ENCODE measurements around the gene MIEF1. TPM values are rescaled to one million over a fixed set of nuclear protein-coding genes. Genes with fewer than 3 reads are reported as not detected.

Gene MIEF1
- total RNA-seq, 1 experiment from 2014 or later, result 29.9 TPM

- H3K4me1 ChIP-seq (ENCODE audit: control insufficient read depth, insufficient read depth, low read length), result peaks cover 49% of the 10 kb centered on the region
- no TSS peak for BruUV-seq (replicated peaks)
Observed at GRCh38 chr22:39530116-39530515, 28.0 kb downstream of the MIEF1 start.

GRCh38 chr22:39530692-39531331 lies 28.7 kb downstream of the MIEF1 start:
- Histone ChIP-seq H3K4me3 (ENCODE audit: low read depth in 2 of 2, low read length in 2 of 2) (peak overlapping the region in 1 of 2 experiments; percentile 93; a peak in 2 of 4 replicates), H3K27me3 (ENCODE audit: control insufficient read depth, insufficient read depth, low read length) (no peaks in the 10 kb centered on the region), H3K4me1 (ENCODE audit: control insufficient read depth, insufficient read depth, low read length) (peaks cover 49% of the 10 kb centered on the region), H3K27ac (ENCODE audit: low read length) (peak overlapping the region; percentile 93), H3K36me3 (ENCODE audit: control insufficient read depth, insufficient read depth, low read length) (peaks cover 4% of the 10 kb centered on the region; the same call in 1 of the 2 replicates), H3K9me3 (ENCODE audit: control insufficient read depth, insufficient read depth, low read depth, low read length) (no peaks in the 10 kb centered on the region)
- CTCF ChIA-PET, result interaction anchor here (0.6 kb wide), 2 partner anchors 225 to 233 kb away, joined by 3 read pairs; no protein-coding TSS in a partner anchor
- in situ Hi-C loops (cut with HindIII; ENCODE audit: low pct_unique_long_range_greater_than_20kb, low sequenced_read_pairs), result no loop called here
- POLR2A ChIA-PET, result interaction anchor here (0.7 kb wide), 1 partner anchor 10 kb away, joined by 4 read pairs; the partner anchor contains the start of gene ATF4
- no peak for DNase-seq (ENCODE audit: low read depth, low spot score)
- ATAC-seq, result no peak
- no TSS peak for BruUV-seq (replicated peaks)
- TF ChIP-seq, protein P1, sequence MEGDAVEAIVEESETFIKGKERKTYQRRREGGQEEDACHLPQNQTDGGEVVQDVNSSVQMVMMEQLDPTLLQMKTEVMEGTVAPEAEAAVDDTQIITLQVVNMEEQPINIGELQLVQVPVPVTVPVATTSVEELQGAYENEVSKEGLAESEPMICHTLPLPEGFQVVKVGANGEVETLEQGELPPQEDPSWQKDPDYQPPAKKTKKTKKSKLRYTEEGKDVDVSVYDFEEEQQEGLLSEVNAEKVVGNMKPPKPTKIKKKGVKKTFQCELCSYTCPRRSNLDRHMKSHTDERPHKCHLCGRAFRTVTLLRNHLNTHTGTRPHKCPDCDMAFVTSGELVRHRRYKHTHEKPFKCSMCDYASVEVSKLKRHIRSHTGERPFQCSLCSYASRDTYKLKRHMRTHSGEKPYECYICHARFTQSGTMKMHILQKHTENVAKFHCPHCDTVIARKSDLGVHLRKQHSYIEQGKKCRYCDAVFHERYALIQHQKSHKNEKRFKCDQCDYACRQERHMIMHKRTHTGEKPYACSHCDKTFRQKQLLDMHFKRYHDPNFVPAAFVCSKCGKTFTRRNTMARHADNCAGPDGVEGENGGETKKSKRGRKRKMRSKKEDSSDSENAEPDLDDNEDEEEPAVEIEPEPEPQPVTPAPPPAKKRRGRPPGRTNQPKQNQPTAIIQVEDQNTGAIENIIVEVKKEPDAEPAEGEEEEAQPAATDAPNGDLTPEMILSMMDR (IDR thresholded peaks at IDR 0.05), result peak; percentile 59
- TF ChIP-seq, protein P2, sequence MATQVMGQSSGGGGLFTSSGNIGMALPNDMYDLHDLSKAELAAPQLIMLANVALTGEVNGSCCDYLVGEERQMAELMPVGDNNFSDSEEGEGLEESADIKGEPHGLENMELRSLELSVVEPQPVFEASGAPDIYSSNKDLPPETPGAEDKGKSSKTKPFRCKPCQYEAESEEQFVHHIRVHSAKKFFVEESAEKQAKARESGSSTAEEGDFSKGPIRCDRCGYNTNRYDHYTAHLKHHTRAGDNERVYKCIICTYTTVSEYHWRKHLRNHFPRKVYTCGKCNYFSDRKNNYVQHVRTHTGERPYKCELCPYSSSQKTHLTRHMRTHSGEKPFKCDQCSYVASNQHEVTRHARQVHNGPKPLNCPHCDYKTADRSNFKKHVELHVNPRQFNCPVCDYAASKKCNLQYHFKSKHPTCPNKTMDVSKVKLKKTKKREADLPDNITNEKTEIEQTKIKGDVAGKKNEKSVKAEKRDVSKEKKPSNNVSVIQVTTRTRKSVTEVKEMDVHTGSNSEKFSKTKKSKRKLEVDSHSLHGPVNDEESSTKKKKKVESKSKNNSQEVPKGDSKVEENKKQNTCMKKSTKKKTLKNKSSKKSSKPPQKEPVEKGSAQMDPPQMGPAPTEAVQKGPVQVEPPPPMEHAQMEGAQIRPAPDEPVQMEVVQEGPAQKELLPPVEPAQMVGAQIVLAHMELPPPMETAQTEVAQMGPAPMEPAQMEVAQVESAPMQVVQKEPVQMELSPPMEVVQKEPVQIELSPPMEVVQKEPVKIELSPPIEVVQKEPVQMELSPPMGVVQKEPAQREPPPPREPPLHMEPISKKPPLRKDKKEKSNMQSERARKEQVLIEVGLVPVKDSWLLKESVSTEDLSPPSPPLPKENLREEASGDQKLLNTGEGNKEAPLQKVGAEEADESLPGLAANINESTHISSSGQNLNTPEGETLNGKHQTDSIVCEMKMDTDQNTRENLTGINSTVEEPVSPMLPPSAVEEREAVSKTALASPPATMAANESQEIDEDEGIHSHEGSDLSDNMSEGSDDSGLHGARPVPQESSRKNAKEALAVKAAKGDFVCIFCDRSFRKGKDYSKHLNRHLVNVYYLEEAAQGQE (IDR thresholded peaks at IDR 0.05; ENCODE audit: insufficient read depth in 1 of 2, low read depth in 2 of 2, low read length in 1 of 2), result no peak
- intact Hi-C loops (cut with micrococcal nuclease; ENCODE audit: unreplicated experiment), result loop anchor here (5.0 kb wide), 1 partner anchor 34 kb away; no protein-coding TSS in a partner anchor

More at GRCh38 chr22:39530116-39530515, 28.0 kb downstream of the MIEF1 start:
- intact Hi-C loops (cut with micrococcal nuclease; ENCODE audit: unreplicated experiment), result loop anchor here (5.0 kb wide), 1 partner anchor 33 kb away; no protein-coding TSS in a partner anchor
- in situ Hi-C loops (cut with HindIII; ENCODE audit: low pct_unique_long_range_greater_than_20kb, low sequenced_read_pairs), result no loop called here
- H3K27ac ChIP-seq (ENCODE audit: low read length), result no peak overlapping the region
- ChIA-PET CTCF (interaction anchor here (0.6 to 1.5 kb wide), 2 partner anchors 36 to 233 kb away, joined by 3 to 8 read pairs; no protein-coding TSS in a partner anchor), POLR2A (no interaction called here)
- no peaks in the 10 kb centered on the region for H3K9me3 ChIP-seq (ENCODE audit: control insufficient read depth, insufficient read depth, low read depth, low read length)
- no peak for TF ChIP-seq SIN3A (IDR thresholded peaks at IDR 0.05; ENCODE audit: borderline replicate concordance, insufficient read depth, low read depth, low read length)
- TF ChIP-seq, protein P2 (IDR thresholded peaks at IDR 0.05; ENCODE audit: insufficient read depth in 1 of 2, low read depth in 2 of 2, low read length in 1 of 2), result no peak
- H3K27me3 ChIP-seq (ENCODE audit: control insufficient read depth, insufficient read depth, low read length), result no peaks in the 10 kb centered on the region
- DNase-seq (ENCODE audit: low read depth, low spot score) (no peak), ATAC-seq (no peak)
- H3K4me3 ChIP-seq (ENCODE audit: low read depth in 2 of 2, low read length in 2 of 2), result no peak overlapping the region
- H3K36me3 ChIP-seq (ENCODE audit: control insufficient read depth, insufficient read depth, low read length), result peaks cover 4% of the 10 kb centered on the region; the same call in 1 of the 2 replicates

Measured in Panc1 (cell line).